Fibroblast of mammary gland (primary cell): ENCODE data around the gene LRP2BP.

Experiments
- DNase-seq: peaks from one replicate; pipeline ENCODE4 v3.0.0-alpha.2; 2010; ENCODE audit warnings: low read depth
- H3K4me3 ChIP-seq: 2 replicates; pipeline ENCODE4 v1.5.1; 2011; ENCODE audit warnings: low read depth, mild to moderate bottlenecking, low read length, moderate library complexity; ENCODE audit not compliant: control insufficient read depth
- CTCF ChIP-seq: conservative IDR thresholded peaks from 2 replicates; pipeline ENCODE4 v1.5.1; 2011; ENCODE audit warnings: low read depth, low read length, inconsistent platforms; ENCODE audit not compliant: control insufficient read depth, insufficient read depth

Gene LRP2BP

GRCh38 chr4:185346975-185347601, 48.6 kb downstream of the LRP2BP start:
- no peak for TF ChIP-seq CTCF
- H3K4me3 ChIP-seq = no peak overlapping the region
- DNase-seq = no peak

GRCh38 chr4:185344743-185345538, 50.8 kb downstream of the LRP2BP start:
- TF ChIP-seq CTCF = no peak
- H3K4me3 ChIP-seq = no peak overlapping the region
- no peak for DNase-seq

- peak; percentile 70 for DNase-seq
- H3K4me3 ChIP-seq = no peak overlapping the region
- TF ChIP-seq CTCF = no peak
Measured at GRCh38 chr4:185343726-185344581, 51.8 kb downstream of the LRP2BP start.

GRCh38 chr4:185341841-185342240, 53.9 kb downstream of the LRP2BP start:
- H3K4me3 ChIP-seq = no peak overlapping the region
- no peak for DNase-seq
- TF ChIP-seq CTCF = no peak

- TF ChIP-seq CTCF = no peak
- no peak for DNase-seq
- no peak overlapping the region for H3K4me3 ChIP-seq
Measured at GRCh38 chr4:185341377-185341776, 54.3 kb downstream of the LRP2BP start.

- H3K4me3 ChIP-seq = no peak overlapping the region
- TF ChIP-seq CTCF = no peak
- DNase-seq = no peak
Measured at GRCh38 chr4:185339941-185340340, 55.8 kb downstream of the LRP2BP start.
